Lower leg skin (tissue), 3 donors: ENCODE measurements around the gene WHRN.

Experiments
- CTCF ChIP-seq, 3 donors: fragments of 450-650 bp; IDR thresholded peaks; one replicate each; pipeline ENCODE4 v1.5.1; 2016; ENCODE audit warnings: antibody characterized with exemption in 3 of 3, mild to moderate bottlenecking in 3 of 3, moderate library complexity in 2 of 3
- POLR2A ChIP-seq, 2 donors: fragments of 450-650 bp; IDR thresholded peaks; one replicate each; pipeline ENCODE4 v1.6.1; 2016 to 2017; ENCODE audit warnings: antibody characterized with exemption in 2 of 2, mild to moderate bottlenecking in 1 of 2, moderate library complexity in 1 of 2

- TF ChIP-seq CTCF (IDR thresholded peaks at IDR 0.05) (no peak), POLR2A (IDR thresholded peaks at IDR 0.05) (no peak)
These were observed 19.0 kb upstream of the WHRN start for GRCh38 chr9:114524247-114524681.
